Measurements from ENCODE around the gene SLC1A2. TPM values are rescaled to one million over a fixed set of nuclear protein-coding genes. Genes with fewer than 3 reads are reported as not detected.

The SLC1A2 gene
- total RNA-seq, 1 experiment from 2014 or later: 0.25 TPM

GRCh38 chr11:35262735-35263134 is 156.6 kb downstream of the SLC1A2 start:
- Histone ChIP-seq H3K9me2 (ENCODE audit: insufficient read depth) (no peaks in the 10 kb centered on the region), H3K4me1 (ENCODE audit: control insufficient read depth in 1 of 2, insufficient read depth in 2 of 2, low read length in 2 of 2) (no peaks in the 10 kb centered on the region), H3K36me3 (ENCODE audit: control insufficient read depth in 1 of 2, insufficient read depth in 2 of 2, low read length in 2 of 2) (no peaks in the 10 kb centered on the region), H3K4me2 (ENCODE audit: low read length) (no peak overlapping the region), H4K20me1 (ENCODE audit: insufficient read depth) (no peaks in the 10 kb centered on the region), H3K79me2 (ENCODE audit: insufficient read depth, low read length) (no peaks in the 10 kb centered on the region), H2AFZ (ENCODE audit: low read depth, low read length, poor library complexity, severe bottlenecking) (no peak overlapping the region), H3K9ac (ENCODE audit: low read length) (no peak overlapping the region), H3K9me3 (ENCODE audit: control insufficient read depth in 1 of 2, insufficient read depth in 1 of 2, low read depth in 1 of 2, low read length in 2 of 2) (no peaks in the 10 kb centered on the region), H3K27me3 (ENCODE audit: insufficient read depth, low read length) (peaks cover 5% of the 10 kb centered on the region; the same call in 1 of the 2 replicates), H3K4me3 (replicated peaks in 1 of 2; ENCODE audit: low read depth in 1 of 2, low read length in 2 of 2) (no peak overlapping the region), H3K27ac (ENCODE audit: low read depth, low read length) (no peak overlapping the region)
- no TSS peak for BruUV-seq (replicated peaks)
- ChIA-PET RAD21 (ENCODE audit: low non-redundant PET in 1 of 2, low total read pairs in 2 of 2, uncharacterized antibody in 2 of 2, unreplicated experiment in 2 of 2) (no interaction called here), POLR2A (no interaction called here), CTCF (no interaction called here)
- DNase-seq (ENCODE audit: low read depth, low spot score) (no peak), ATAC-seq (no peak)
- intact Hi-C loops (cut with micrococcal nuclease): no loop called here
- TF ChIP-seq SP1 (IDR thresholded peaks at IDR 0.05; ENCODE audit: low read depth) (no peak), REST (IDR thresholded peaks at IDR 0.05; ENCODE audit: low read depth) (peak; percentile 34), POLR2AphosphoS5 (IDR thresholded peaks at IDR 0.05; ENCODE audit: low read depth, low read length) (no peak)

GRCh38 chr11:35262056-35262455 is 157.3 kb downstream of the SLC1A2 start:
- CTCF ChIA-PET: no interaction called here
- ATAC-seq: no peak
- no TSS peak for BruUV-seq (replicated peaks)

More at GRCh38 chr11:35262056-35262455, 157.3 kb downstream of the SLC1A2 start:
- no peak overlapping the region for H2AFZ ChIP-seq (ENCODE audit: low read depth, low read length, poor library complexity, severe bottlenecking)
- H3K27ac ChIP-seq (ENCODE audit: low read depth, low read length): no peak overlapping the region
- TF ChIP-seq TCF7L2 (IDR thresholded peaks at IDR 0.05; ENCODE audit: borderline replicate concordance, extremely low read depth, insufficient read depth, insufficient read length) (no peak), FOSL1 (IDR thresholded peaks at IDR 0.05; ENCODE audit: low read depth) (no peak), CTCF (IDR thresholded peaks at IDR 0.05 in 2 of 3, conservative IDR thresholded peaks at IDR 0.05 in 1 of 3; ENCODE audit: borderline replicate concordance in 1 of 3, insufficient read depth in 1 of 3, low read depth in 2 of 3, low read length in 2 of 3) (no peak)
- intact Hi-C loops (cut with micrococcal nuclease): no loop called here
- no peaks in the 10 kb centered on the region for H4K20me1 ChIP-seq (ENCODE audit: insufficient read depth)
- H3K9ac ChIP-seq (ENCODE audit: low read length): no peak overlapping the region
- DNase-seq (ENCODE audit: low read depth, low spot score): no peak
- H3K27me3 ChIP-seq (ENCODE audit: insufficient read depth, low read length): peaks cover 5% of the 10 kb centered on the region; the same call in 1 of the 2 replicates
- H3K9me2 ChIP-seq (ENCODE audit: insufficient read depth): no peaks in the 10 kb centered on the region
- no peaks in the 10 kb centered on the region for H3K36me3 ChIP-seq (ENCODE audit: control insufficient read depth in 1 of 2, insufficient read depth in 2 of 2, low read length in 2 of 2)
- POLR2A ChIA-PET: no interaction called here
- no peak overlapping the region for H3K4me2 ChIP-seq (ENCODE audit: low read length)
- H3K4me1 ChIP-seq (ENCODE audit: control insufficient read depth in 1 of 2, insufficient read depth in 2 of 2, low read length in 2 of 2): no peaks in the 10 kb centered on the region
- H3K4me3 ChIP-seq (replicated peaks in 1 of 2; ENCODE audit: low read depth in 1 of 2, low read length in 2 of 2): no peak overlapping the region
- H3K9me3 ChIP-seq (ENCODE audit: control insufficient read depth in 1 of 2, insufficient read depth in 1 of 2, low read depth in 1 of 2, low read length in 2 of 2): no peaks in the 10 kb centered on the region
- RAD21 ChIA-PET (ENCODE audit: low non-redundant PET in 1 of 2, low total read pairs in 2 of 2, uncharacterized antibody in 2 of 2, unreplicated experiment in 2 of 2): no interaction called here
- no peaks in the 10 kb centered on the region for H3K79me2 ChIP-seq (ENCODE audit: insufficient read depth, low read length)

All from HCT116 (cell line).